NCI-H524 treated with DMSO at 0.1 percent for 48 hours (cell line): ENCODE data around the gene TMEM223.
"Not testable (repeated sequence)": the region's sequence is repeated elsewhere in the genome, so short reads cannot be mapped to it uniquely, and the experiment has no call there.

ENCODE experiments used
- DNase-seq: peaks from one replicate; lab custom pipeline; 2025; lab: John Stamatoyannopoulos, UW

TMEM223 gene

GRCh38 chr11:62752994-62753735 is 38.6 kb downstream of the TMEM223 start:
- DNase-seq: no peak

GRCh38 chr11:62752177-62752785 is 39.5 kb downstream of the TMEM223 start:
- DNase-seq: no peak

- not testable (repeated sequence) for DNase-seq
These were observed 41.9 kb downstream of the TMEM223 start for GRCh38 chr11:62749931-62750330.

- DNase-seq: no peak
These were observed 44.2 kb downstream of the TMEM223 start for GRCh38 chr11:62747475-62748160.
